HG03457 (cell line): ENCODE measurements around the gene DMTF1.
A peak's percentile ranks its signal among the peaks of the same experiment; 100 is the strongest.

Experiments used
- ATAC-seq: cut with Tn5 transposase; IDR thresholded peaks from one replicate; pipeline ENCODE4 v1.9.1; 2021; ENCODE audit warnings: moderate number of reproducible peaks; ENCODE audit not compliant: unreplicated experiment

Gene DMTF1

DNA sequence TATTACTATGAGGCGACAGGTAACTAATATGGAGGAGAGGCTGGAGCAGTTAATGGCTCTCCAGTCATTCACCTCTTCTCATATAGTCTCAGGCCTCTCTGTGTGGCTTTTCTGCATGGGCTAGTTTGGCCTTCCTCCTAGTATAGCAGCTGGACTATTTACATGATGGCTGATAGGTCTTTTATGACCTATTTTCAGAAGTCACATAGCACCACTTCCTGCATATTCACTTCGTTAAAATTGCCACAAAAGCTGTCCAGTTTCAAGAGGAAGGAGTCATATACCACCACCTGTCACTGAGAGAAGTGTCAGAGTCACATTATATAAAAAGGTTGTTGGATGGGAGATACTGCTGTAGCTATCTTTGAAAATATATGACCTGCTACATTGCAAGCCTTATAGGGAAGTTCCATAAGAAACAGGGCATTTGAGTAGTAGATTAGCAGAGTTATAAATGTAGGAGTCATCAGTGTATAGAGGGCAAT, 8.0 kb upstream of the DMTF1 start:
- ATAC-seq, result peak; percentile 97

DNA sequence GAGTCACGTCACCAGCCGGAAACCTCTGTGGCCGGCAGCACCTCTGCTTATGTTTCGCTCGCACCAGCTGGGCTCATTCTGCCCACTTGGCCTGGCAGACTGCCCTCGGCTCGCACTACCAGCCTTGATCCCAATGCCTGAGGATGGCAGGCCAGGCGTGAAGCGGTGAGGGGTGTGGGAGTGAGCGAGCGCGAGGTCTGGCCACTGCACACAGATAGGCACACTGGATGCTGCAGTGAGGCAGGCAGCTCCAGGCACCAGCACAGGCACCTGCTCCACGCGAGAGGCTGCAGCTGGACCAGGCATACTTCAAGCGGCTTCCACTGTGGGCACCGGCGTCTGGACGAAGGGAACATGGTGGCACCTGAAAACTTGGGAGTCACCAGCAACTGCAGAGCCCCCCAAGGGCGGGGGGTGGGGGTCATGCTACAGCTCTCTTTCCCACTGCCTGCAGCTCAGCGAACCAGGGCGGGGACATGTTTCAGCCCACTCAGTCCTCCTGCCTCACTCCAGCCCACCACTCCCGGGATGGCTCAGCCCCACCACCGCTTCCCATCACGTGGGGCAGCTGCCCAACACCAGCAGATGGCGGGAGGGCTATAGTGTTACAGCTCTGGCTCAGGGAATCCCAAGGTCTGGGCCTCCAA, 5.4 kb upstream of the DMTF1 start:
- no peak for ATAC-seq

- ATAC-seq, result no peak
Observed at GRCh38 chr7:87147500-87147899, 4.8 kb upstream of the DMTF1 start.

- no peak for ATAC-seq
Observed at GRCh38 chr7:87148332-87148955, 3.8 kb upstream of the DMTF1 start.

- no peak for ATAC-seq
Observed at GRCh38 chr7:87151002-87151728, 1.1 kb upstream of the DMTF1 start.

- ATAC-seq, result peak; percentile 20
Observed at GRCh38 chr7:87151729-87152111, 533 bp upstream of the DMTF1 start.

- ATAC-seq, result peak; percentile 9
Observed at GRCh38 chr7:87152897-87153641, 816 bp downstream of the DMTF1 start.

DNA sequence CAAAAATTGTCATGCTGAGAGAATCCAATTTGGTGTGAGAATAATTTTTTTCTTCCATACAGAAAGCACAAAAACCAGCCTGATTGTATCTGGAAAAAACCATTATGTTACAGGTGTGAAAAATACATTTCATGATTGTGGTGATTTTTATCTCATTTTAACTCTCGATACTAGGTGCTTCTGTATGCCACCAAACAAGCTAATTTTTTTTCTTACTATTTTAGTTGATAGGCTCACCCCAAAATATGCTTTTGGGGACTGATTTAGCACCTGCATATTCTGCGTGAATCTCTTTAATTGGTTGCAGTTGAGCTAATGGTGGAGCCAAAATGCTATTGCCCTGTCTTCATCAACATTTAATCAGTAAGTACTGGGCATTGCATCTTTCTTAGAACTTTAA, 1.9 kb downstream of the DMTF1 start:
- no peak for ATAC-seq

- no peak for ATAC-seq
Observed at GRCh38 chr7:87154569-87154968, 2.3 kb downstream of the DMTF1 start.

DNA sequence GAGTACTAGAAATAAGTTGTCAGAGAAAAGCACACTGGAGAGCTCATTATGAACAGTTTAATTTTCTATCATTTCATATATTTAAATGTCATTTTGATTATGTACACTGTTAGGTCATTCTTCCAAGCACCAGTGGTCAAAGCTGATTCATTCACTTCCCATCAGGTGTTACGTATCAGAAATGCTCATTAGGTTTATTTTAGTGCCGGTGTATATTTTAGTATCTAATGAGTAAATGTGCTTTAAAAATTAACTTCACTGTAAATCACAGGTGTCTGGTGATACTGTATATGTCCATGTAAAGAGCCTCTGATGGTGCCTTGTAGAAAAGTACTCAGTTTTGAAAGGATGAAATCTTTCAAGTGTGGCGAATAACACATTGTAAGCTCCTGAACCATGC, 3.5 kb downstream of the DMTF1 start:
- ATAC-seq, result no peak

DNA sequence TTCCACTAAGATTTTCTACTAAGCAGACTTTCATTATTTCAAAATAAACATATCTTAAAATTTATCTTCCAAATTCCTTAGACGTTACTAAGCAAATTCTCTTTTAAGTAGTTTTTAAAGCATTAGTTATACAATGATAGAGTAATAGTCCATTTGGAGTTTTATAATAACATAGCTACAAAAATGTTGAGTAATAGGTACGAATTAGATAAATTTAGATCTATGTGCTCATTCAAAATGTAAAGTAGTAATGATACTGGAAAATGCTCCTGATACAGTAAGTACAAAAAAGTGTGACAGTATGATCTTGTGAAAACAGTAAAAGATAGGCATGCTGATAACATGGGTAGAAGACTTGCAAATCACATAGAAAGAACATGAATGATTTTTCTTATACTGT, 4.5 kb downstream of the DMTF1 start:
- no peak for ATAC-seq

GRCh38 chr7:87159538-87159937, 7.3 kb downstream of the DMTF1 start:
- no peak for ATAC-seq

GRCh38 chr7:87164433-87164832, 12.2 kb downstream of the DMTF1 start:
- no peak for ATAC-seq

GRCh38 chr7:87170828-87171227, 18.6 kb downstream of the DMTF1 start:
- no peak for ATAC-seq

- ATAC-seq, result no peak
Observed at GRCh38 chr7:87171282-87171934, 19.2 kb downstream of the DMTF1 start.

DNA sequence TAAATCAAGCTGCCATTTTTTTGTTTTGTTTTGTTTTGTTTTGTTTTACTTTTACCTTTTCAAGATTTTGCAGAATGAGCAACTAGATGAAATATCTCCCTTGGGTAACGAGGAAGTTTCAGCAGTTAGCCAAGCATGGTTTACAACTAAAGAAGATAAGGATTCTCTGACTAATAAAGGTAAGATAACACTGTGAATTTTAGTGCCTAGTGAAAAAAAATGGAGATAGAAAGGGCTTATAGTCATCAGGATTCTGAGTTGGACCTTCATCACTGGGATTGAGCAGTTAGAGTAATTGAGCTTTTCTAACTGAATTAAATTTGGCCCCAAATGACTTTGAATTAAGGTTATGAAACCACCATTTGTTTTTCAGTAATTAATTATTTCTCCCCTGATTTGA, 21.2 kb downstream of the DMTF1 start:
- ATAC-seq, result no peak

GRCh38 chr7:87178320-87178719, 26.1 kb downstream of the DMTF1 start:
- no peak for ATAC-seq

- ATAC-seq, result no peak
Observed at GRCh38 chr7:87179180-87179579, 26.9 kb downstream of the DMTF1 start.

DNA sequence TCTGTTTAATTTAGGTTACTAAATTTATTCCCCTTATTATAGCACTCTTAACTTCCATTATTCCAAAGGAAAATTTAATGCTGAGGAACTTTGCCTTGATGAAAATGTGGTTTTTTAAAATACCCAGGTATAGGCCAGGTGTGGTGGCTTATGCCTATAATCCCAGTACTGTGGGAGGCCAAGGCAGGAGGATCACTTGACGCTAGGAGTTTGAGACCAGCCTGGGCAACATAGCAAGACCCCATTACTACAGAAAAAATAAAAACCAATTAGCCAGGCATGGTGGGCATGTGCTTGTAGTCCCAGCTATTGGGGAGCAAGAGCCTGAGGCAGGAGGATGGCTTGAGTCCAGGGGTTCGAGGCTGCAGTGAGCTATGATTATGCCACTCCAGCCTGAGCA, 34.9 kb downstream of the DMTF1 start:
- ATAC-seq, result no peak

GRCh38 chr7:87188930-87189329, 36.7 kb downstream of the DMTF1 start:
- ATAC-seq, result no peak

DNA sequence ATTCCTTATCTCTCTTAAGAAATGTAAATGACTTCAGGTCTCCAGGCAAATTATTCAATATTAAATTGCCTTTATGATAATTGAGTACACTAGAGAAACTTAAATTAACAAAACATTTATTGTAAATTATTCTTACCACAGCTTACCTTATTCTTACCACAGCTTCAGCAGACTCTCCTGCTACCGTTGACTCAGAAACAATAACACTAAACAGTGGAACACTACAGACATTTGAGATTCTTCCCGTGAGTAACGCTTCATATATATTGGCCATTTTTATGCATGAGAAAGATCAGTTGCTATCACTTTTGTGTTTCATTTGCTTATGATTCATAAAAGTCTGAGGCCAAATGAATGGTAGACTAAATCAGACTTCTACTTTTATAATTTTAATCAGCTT, 38.5 kb downstream of the DMTF1 start:
- ATAC-seq, result no peak
